Uterus (tissue), 4 donors: ENCODE results near the gene TEX55. TPM values are rescaled to one million over a fixed set of nuclear protein-coding genes. Genes with fewer than 3 reads are reported as not detected.
"Not testable (repeated sequence)": the region's sequence is repeated elsewhere in the genome, so short reads cannot be mapped to it uniquely, and the experiment has no call there.

Experiments used
- DNase-seq, 2 donors: peaks; one replicate each; pipeline ENCODE4 v3.0.0-alpha.2; 2019 to 2020
- H3K27ac ChIP-seq, 2 donors: fragments of 200-600 bp; sonication (generic); 1 replicate in 1 of 2; 2 replicates in 1 of 2; pipeline ENCODE4 v1.5.1; 2016 to 2018
- H3K27me3 ChIP-seq, 2 donors: fragments of 200-600 bp; sonication (generic); one replicate each; pipeline ENCODE4 v1.5.1; 2018 to 2019; ENCODE audit warnings: control low read depth in 1 of 2
- H3K36me3 ChIP-seq, 2 donors: fragments of 200-600 bp; sonication (generic); one replicate each; pipeline ENCODE4 v1.5.1; 2019; ENCODE audit warnings: control low read depth in 1 of 2
- H3K4me1 ChIP-seq, 2 donors: fragments of 200-600 bp; sonication (generic); one replicate each; pipeline ENCODE4 v1.5.1; 2018 to 2019; ENCODE audit warnings: control low read depth in 1 of 2
- H3K4me3 ChIP-seq, 2 donors: fragments of 200-600 bp; sonication (generic); 1 replicate in 1 of 2; 2 replicates in 1 of 2; pipeline ENCODE4 v1.5.1; 2018 to 2019; ENCODE audit warnings: mild to moderate bottlenecking in 1 of 2
- H3K9me3 ChIP-seq, 2 donors: fragments of 200-600 bp; sonication (generic); one replicate each; pipeline ENCODE4 v1.5.1; 2019; ENCODE audit warnings: control low read depth in 1 of 2
- POLR2A ChIP-seq, 2 donors: fragments of 450-650 bp; IDR thresholded peaks; one replicate each; pipeline ENCODE4 v1.6.1; 2016; ENCODE audit warnings: antibody characterized with exemption in 2 of 2, mild to moderate bottlenecking in 1 of 2, moderate library complexity in 1 of 2
- intact Hi-C: fragments of 100-400 bp; cut with DNase I; formaldehyde crosslinking; loops from one replicate; pipeline ENCODE4 v1.15.1; 2023; ENCODE audit warnings: low total_unique reads
- total RNA-seq, 4 donors: library from RNA; depleted of rRNA in 3 of 4; stranded (reverse); fragments of >200 nt in 3 of 4; gene quantifications; one replicate each; pipeline versions ENCODE4 v1.1.0 to v1.2.4, GENCODE V29; 2014 to 2023
- TF ChIP-seq, protein P1 (sequence below), 4 experiments: fragments of 200-600 bp in 2 of 4; fragments of 450-650 bp in 2 of 4; sonication (generic) in 2 of 4; IDR thresholded peaks; one replicate each; pipeline ENCODE4 v1.5.1; 2016 to 2019; ENCODE audit warnings: antibody characterized with exemption in 4 of 4, mild to moderate bottlenecking in 2 of 4, moderate library complexity in 1 of 4
- donor health status: DM: yes; HTN: yes; CAD: no.

Gene TEX55
- not detected for total RNA-seq

DNA sequence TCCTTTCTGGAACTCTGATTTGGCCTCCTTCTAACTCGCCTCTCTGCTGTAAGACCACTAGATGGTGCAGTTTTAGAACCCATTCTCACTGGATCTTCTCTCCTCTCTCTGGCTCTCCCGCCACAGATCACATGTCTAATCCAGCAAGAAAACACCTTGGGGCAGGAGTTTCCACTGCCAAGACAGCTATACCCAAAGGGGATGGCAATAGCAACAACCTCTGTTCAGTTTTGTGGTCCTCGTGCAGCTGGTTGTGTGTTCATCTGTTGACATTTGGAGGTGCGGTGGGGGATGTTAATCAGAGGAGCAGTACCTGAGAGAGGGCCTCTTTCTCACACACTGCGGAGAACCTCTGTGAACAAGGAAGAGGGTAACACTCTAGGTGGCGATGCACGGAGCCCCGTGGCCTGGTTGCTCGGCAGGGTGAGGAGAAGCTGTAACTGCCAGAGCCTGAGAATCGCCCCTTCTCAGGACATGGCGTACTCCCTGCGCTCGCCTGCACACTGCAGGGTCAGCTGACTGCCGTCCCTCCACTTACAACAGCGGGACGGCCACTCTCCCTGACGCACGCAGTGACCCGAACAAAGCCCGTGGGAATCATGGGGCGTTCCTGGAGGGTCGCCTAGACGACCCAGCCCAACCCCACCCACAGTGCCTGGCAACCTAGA, at the start of gene TEX55:
TEX55 (plus strand) TSS at position 666 of the 668 bp plus-strand sequence. CDS start 25 bp downstream, outside the sequence.
- no peak for DNase-seq
- no peak within 1 kb of the TSS for H3K4me3 ChIP-seq
- TF ChIP-seq POLR2A (IDR thresholded peaks at IDR 0.05): no peak
- TF ChIP-seq, protein P1, sequence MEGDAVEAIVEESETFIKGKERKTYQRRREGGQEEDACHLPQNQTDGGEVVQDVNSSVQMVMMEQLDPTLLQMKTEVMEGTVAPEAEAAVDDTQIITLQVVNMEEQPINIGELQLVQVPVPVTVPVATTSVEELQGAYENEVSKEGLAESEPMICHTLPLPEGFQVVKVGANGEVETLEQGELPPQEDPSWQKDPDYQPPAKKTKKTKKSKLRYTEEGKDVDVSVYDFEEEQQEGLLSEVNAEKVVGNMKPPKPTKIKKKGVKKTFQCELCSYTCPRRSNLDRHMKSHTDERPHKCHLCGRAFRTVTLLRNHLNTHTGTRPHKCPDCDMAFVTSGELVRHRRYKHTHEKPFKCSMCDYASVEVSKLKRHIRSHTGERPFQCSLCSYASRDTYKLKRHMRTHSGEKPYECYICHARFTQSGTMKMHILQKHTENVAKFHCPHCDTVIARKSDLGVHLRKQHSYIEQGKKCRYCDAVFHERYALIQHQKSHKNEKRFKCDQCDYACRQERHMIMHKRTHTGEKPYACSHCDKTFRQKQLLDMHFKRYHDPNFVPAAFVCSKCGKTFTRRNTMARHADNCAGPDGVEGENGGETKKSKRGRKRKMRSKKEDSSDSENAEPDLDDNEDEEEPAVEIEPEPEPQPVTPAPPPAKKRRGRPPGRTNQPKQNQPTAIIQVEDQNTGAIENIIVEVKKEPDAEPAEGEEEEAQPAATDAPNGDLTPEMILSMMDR (IDR thresholded peaks at IDR 0.05): peak in 1 of 4 experiments; percentile 14
- H3K9me3 ChIP-seq: no peaks in the 10 kb centered on the region
- H3K27ac ChIP-seq: no peak within 1 kb of the TSS
- H3K27me3 ChIP-seq: no peaks in the 10 kb centered on the region
- intact Hi-C loops: no loop called here
- no peaks in the 10 kb centered on the region for H3K4me1 ChIP-seq
- no peaks in the 10 kb centered on the region for H3K36me3 ChIP-seq

DNA sequence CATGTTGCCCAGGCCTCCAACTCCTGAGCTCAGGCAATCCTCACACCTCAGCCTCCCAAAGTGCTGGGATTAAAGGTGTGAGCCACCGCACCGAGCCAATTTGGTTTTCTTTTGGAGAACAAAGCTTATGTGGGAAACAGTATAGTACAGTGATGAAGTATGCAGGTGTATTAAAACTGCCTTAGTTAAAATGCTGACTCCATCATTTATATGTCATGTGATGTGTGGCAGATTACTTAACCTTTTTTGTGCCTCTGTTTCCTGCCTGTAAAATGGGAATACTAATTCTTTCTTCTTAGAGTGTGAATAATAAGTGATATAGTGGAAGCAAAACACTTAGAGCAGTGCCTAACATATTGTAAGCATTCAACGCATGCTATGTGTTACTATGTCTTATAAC, 48.0 kb upstream of the TEX55 start:
- no peak overlapping the region for H3K4me3 ChIP-seq
- H3K27me3 ChIP-seq: no peaks in the 10 kb centered on the region
- H3K9me3 ChIP-seq: no peaks in the 10 kb centered on the region
- no peak for DNase-seq
- H3K27ac ChIP-seq: no peak overlapping the region
- no peaks in the 10 kb centered on the region for H3K36me3 ChIP-seq
- no peaks in the 10 kb centered on the region for H3K4me1 ChIP-seq
- no peak for TF ChIP-seq POLR2A (IDR thresholded peaks at IDR 0.05)
- TF ChIP-seq, protein P1 (IDR thresholded peaks at IDR 0.05): no peak
- intact Hi-C loops: no loop called here

DNA sequence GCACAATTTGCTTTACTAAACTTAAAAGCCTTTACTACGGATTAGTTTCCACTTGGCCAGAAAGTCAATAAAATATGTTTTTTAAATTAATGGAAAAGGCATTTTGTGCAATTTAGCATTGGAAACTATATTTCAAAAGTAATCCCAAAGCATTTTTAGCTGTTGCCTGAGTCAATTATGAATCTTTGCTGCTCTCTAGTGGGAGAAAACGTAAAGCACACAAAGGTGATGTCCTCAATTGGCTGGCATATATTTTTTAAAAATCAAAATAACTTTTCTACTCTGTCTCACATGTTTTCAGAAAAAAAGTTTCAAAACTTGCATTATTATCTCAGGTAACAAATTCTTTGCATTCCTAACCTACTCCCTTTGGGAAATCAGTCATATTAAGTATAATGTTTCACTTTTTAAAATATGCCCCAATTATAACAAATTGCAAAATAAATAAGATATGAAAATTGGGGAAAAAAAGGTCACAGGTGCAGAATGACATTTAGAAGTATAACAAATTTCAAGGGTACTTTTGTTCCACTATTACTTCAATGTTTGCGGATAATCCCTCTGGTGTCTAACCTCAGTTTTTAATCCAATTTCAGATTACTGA, 47.2 kb upstream of the TEX55 start:
- Histone ChIP-seq H3K36me3 (no peaks in the 10 kb centered on the region), H3K27ac (no peak overlapping the region), H3K4me1 (no peaks in the 10 kb centered on the region), H3K4me3 (no peak overlapping the region), H3K27me3 (no peaks in the 10 kb centered on the region), H3K9me3 (no peaks in the 10 kb centered on the region)
- intact Hi-C loops: no loop called here
- DNase-seq: no peak
- TF ChIP-seq POLR2A (IDR thresholded peaks at IDR 0.05): no peak
- TF ChIP-seq, protein P1 (IDR thresholded peaks at IDR 0.05): peak; percentile 14 to 40 (median 34)

DNA sequence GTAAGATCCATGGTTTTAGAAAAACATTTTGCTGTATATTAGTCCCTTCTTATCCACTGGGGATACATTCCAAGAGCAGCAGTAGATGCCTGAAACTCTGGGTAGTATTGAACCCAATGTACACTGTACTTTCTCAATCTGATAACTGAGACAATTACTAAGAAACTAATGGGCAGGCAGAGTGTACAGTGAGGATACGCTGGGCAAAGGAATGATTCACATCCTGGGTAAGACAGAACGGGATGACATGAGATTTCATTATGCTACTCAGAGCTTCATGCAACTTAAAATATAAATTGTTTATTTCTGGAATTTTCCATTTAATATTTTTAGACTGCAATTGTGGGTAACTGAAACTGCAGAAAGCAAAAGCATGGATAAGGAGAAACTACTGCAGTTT, 46.2 kb upstream of the TEX55 start:
- Histone ChIP-seq H3K4me3 (no peak overlapping the region), H3K9me3 (no peaks in the 10 kb centered on the region), H3K27me3 (no peaks in the 10 kb centered on the region), H3K27ac (no peak overlapping the region), H3K4me1 (no peaks in the 10 kb centered on the region), H3K36me3 (no peaks in the 10 kb centered on the region)
- no peak for TF ChIP-seq POLR2A (IDR thresholded peaks at IDR 0.05)
- TF ChIP-seq, protein P1 (IDR thresholded peaks at IDR 0.05): no peak
- intact Hi-C loops: no loop called here
- no peak for DNase-seq

DNA sequence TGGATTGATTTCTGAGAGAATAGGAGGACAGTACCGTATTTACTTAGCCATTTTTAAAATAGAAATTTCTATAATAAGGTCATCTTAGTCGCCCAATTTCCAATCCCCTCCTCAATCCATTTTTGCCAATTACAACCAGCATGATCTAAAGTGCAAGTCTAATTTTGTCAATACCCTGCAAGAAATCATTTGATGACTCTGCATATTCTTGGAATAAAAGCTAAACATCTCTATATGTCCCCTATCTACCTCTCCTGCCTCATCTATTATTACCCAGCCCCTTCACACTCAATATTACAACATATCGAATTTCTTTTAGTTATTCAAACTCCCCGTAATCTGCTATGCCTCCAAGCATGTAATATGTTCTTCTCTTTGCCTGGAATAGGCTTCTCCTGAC, 41.9 kb upstream of the TEX55 start:
- no peak for DNase-seq
- Histone ChIP-seq H3K4me1 (no peaks in the 10 kb centered on the region), H3K27me3 (no peaks in the 10 kb centered on the region), H3K9me3 (no peaks in the 10 kb centered on the region), H3K27ac (no peak overlapping the region), H3K4me3 (no peak overlapping the region), H3K36me3 (no peaks in the 10 kb centered on the region)
- intact Hi-C loops: no loop called here
- TF ChIP-seq, protein P1 (IDR thresholded peaks at IDR 0.05): no peak
- no peak for TF ChIP-seq POLR2A (IDR thresholded peaks at IDR 0.05)

DNA sequence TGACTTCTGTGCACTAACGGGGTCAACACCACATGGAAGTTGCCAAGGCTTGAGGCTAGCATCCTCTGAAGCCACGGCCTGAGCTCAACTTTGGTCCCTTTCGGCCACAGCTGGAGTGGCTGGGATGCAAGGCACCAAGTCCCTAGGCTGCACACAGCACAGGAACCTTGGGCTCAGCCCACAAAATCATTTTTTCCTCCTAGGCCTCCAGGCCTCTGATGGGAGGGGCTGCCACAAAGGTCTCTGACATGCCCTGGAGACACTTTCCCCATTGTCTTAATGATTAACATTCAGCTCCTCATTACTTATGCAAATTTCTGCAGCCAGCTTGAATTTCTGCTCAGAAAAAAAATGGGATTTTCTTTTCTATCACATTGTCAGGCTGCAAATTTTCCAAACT, 27.6 kb upstream of the TEX55 start:
- intact Hi-C loops, H3K27me3 ChIP-seq, H3K27ac ChIP-seq, H3K36me3 ChIP-seq, DNase-seq, H3K4me1 ChIP-seq, H3K9me3 ChIP-seq, H3K4me3 ChIP-seq: not testable (repeated sequence)
